A549 (cell line): ENCODE results near the gene APOOL. TPM values are rescaled to one million over a fixed set of nuclear protein-coding genes. Genes with fewer than 3 reads are reported as not detected.
A peak's percentile ranks its signal among the peaks of the same experiment; 100 is the strongest.

Source experiments
- ATAC-seq, 2 experiments: fragments of 200-7000 bp in 1 of 2; fragments of >200 bp in 1 of 2; cut with Nextera tagmentation in 1 of 2; cut with Tn5 transposase in 1 of 2; 3 replicates each; pipeline versions ENCODE4 v1.8.0 to v1.9.1; 2018 to 2020; ENCODE audit warnings: mild to moderate bottlenecking in 1 of 2, moderate library complexity in 1 of 2
- CTCF ChIA-PET: fragments of 300-600 bp; sonication (Branson Sonifier 250); formaldehyde crosslinking; extraction: SDS; loops from one replicate; lab custom pipeline; 2021; ENCODE audit warnings: antibody characterized with exemption, inconsistent platforms; lab: Yijun Ruan, JAX
- POLR2A ChIA-PET: fragments of 350-600 bp; formaldehyde crosslinking; extraction: SDS; loops from one replicate; lab custom pipeline; 2021; ENCODE audit warnings: antibody characterized with exemption, inconsistent platforms; lab: Yijun Ruan, JAX
- DNase-seq, 2 experiments: peaks; one replicate each; pipeline versions ENCODE4 v3.0.0 to v3.0.0-alpha.2; 2011 to 2016; ENCODE audit warnings: low read depth in 1 of 2, low spot score in 1 of 2
- FAIRE-seq: peaks from 2 replicates; lab custom pipeline; 2011; peaks lifted over from hg19 to GRCh38; lab: Jason Lieb, UNC
- H3K27ac ChIP-seq, 2 experiments: fragments of >200 bp; sonication (Bioruptor Twin); formaldehyde crosslinking; 3 replicates each; pipeline ENCODE4 v1.5.1; 2016 to 2017
- H3K4me1 ChIP-seq: fragments of >200 bp; sonication (Bioruptor Twin); formaldehyde crosslinking; 3 replicates; pipeline ENCODE4 v1.6.1; 2016
- H3K4me2 ChIP-seq: fragments of >200 bp; sonication (Bioruptor Twin); formaldehyde crosslinking; 3 replicates; pipeline ENCODE4 v1.6.1; 2016
- H3K4me3 ChIP-seq: fragments of >200 bp; sonication (Bioruptor Twin); formaldehyde crosslinking; 3 replicates; pipeline ENCODE4 v1.5.1; 2016
- H3K9me3 ChIP-seq: fragments of >200 bp; sonication (Bioruptor Twin); formaldehyde crosslinking; 3 replicates; pipeline ENCODE4 v1.6.1; 2016
- BCL3 ChIP-seq: fragments of >200 bp; sonication (Bioruptor Twin); formaldehyde crosslinking; IDR thresholded peaks from 3 replicates; pipeline ENCODE4 v1.6.1; 2016
- CTCF ChIP-seq: fragments of >200 bp; sonication (Bioruptor Twin); formaldehyde crosslinking; IDR thresholded peaks from 3 replicates; pipeline ENCODE4 v1.5.1; 2016
- EHF ChIP-seq: fragments of 250-450 bp; sonication (Bioruptor Pico); IDR thresholded peaks from 2 replicates; pipeline ENCODE4 v1.5.0; 2020; ENCODE audit warnings: mild to moderate bottlenecking
- ELK1 ChIP-seq: fragments of 150-350 bp; IDR thresholded peaks from 2 replicates; pipeline ENCODE4 v1.6.1; 2014; ENCODE audit warnings: low read depth, mild to moderate bottlenecking, low read length
- FOSB ChIP-seq: fragments of 250-450 bp; sonication (Bioruptor Pico); IDR thresholded peaks from 2 replicates; pipeline ENCODE4 v1.5.0; 2020; ENCODE audit warnings: mild to moderate bottlenecking, moderate library complexity
- HOXB13 ChIP-seq: fragments of 250-450 bp; sonication (Bioruptor Pico); IDR thresholded peaks from 2 replicates; pipeline ENCODE4 v1.5.0; 2020; ENCODE audit warnings: low read depth, mild to moderate bottlenecking, moderate library complexity
- HOXB5 ChIP-seq: fragments of 250-450 bp; sonication (Bioruptor Pico); IDR thresholded peaks from 2 replicates; pipeline ENCODE4 v1.5.0; 2020; ENCODE audit warnings: mild to moderate bottlenecking, moderate library complexity
- MAFK ChIP-seq: fragments of 450-650 bp; IDR thresholded peaks from 2 replicates; pipeline ENCODE4 v1.6.1; 2014; ENCODE audit not compliant: partially characterized antibody
- MAX ChIP-seq: IDR thresholded peaks from 2 replicates; pipeline ENCODE4 v1.6.1; 2012
- RAD21 ChIP-seq, 2 experiments: fragments of >200 bp in 1 of 2; sonication (Bioruptor Twin) in 1 of 2; formaldehyde crosslinking in 1 of 2; IDR thresholded peaks in 1 of 2; conservative IDR thresholded peaks in 1 of 2; 2 replicates in 1 of 2; 3 replicates in 1 of 2; pipeline ENCODE4 v1.6.1; 2012 to 2018; ENCODE audit warnings: inconsistent platforms in 1 of 2
- RNF2 ChIP-seq: fragments of 200-600 bp; sonication (generic); IDR thresholded peaks from 2 replicates; pipeline ENCODE4 v1.6.1; 2016; ENCODE audit warnings: low read depth, mild to moderate bottlenecking, antibody characterized with exemption, moderate library complexity, borderline replicate concordance
- SMC3 ChIP-seq: fragments of >200 bp; sonication (Bioruptor Twin); formaldehyde crosslinking; IDR thresholded peaks from 3 replicates; pipeline ENCODE4 v1.6.1; 2018; ENCODE audit warnings: inconsistent platforms
- WGBS: methylation state at CpG from one replicate; pipeline ENCODE4 v1.1.6; 2017; ENCODE audit errors: missing lambda C conversion rate; 5-methylcytosine and 5-hydroxymethylcytosine counted together
- polyA plus RNA-seq, 4 experiments: library from polyadenylated mRNA; depleted of rRNA in 3 of 4; stranded (reverse); fragments of >200 nt; fragmentation: RNase III in 1 of 4; extraction: RNeasy Plus Mini Kit Qiagen cat#74134 plus additional on column Dnase treatment in 1 of 4; gene quantifications; 2 replicates in 3 of 4; 3 replicates in 1 of 4; pipeline ENCODE4 v1.2.3, GENCODE V29; 2011 to 2017

The APOOL gene
- polyA plus RNA-seq, 2 of the 4 experiments (the other 2 are of a cell fraction), result 10.3 to 10.7 TPM

- ATAC-seq (peak; percentile 50 to 92; a peak in 4 of 6 replicates), FAIRE-seq (no peak), DNase-seq (peak; percentile 7 to 66)
- Histone ChIP-seq H3K4me1 (no peaks in the 10 kb centered on the region), H3K27ac (no peak overlapping the region), H3K4me2 (0 out of 3 replicates have a peak overlapping the region, but pooled peaks have one; percentile 14), H3K9me3 (no peaks in the 10 kb centered on the region), H3K4me3 (no peak overlapping the region)
- ChIA-PET CTCF (interaction anchor here (1.0 to 2.3 kb wide), 4 partner anchors 9 to 434 kb away, joined by 3 to 8 read pairs (median 5); no protein-coding TSS in a partner anchor), POLR2A (no interaction called here)
- TF ChIP-seq RAD21 (conservative IDR thresholded peaks at IDR 0.05 in 1 of 2, IDR thresholded peaks at IDR 0.05 in 1 of 2), result 0 out of 5 replicates have a peak, but pooled peaks of 1 of the 2 experiments have one; percentile 13
- no peak for TF ChIP-seq ELK1
- TF ChIP-seq FOSB, result no peak
- peak; percentile 27; the same call in 2 of the 3 replicates for TF ChIP-seq CTCF
- 17% methylated on average over 8 of the region's 8 CpGs for WGBS
Measured at GRCh38 chrX:85109235-85109634, 105.6 kb downstream of the APOOL start.

- H3K9me3 ChIP-seq, result no peaks in the 10 kb centered on the region
- TF ChIP-seq MAFK (no peak), HOXB13 (CRISPR knock-in tag) (no peak), SMC3 (peak; percentile 69), RNF2 (no peak), EHF (no peak), RAD21 (conservative IDR thresholded peaks at IDR 0.05 in 1 of 2, IDR thresholded peaks at IDR 0.05 in 1 of 2) (peak; percentile 63 to 69), MAX (no peak), CTCF (peak; percentile 65), BCL3 (no peak)
- ATAC-seq, result no peak
- no peaks in the 10 kb centered on the region for H3K4me1 ChIP-seq
- no peak overlapping the region for H3K4me2 ChIP-seq
- no peak overlapping the region for H3K4me3 ChIP-seq
- CTCF ChIA-PET, result interaction anchor here (1.0 to 2.3 kb wide), 4 partner anchors 9 to 428 kb away, joined by 3 to 6 read pairs (median 3); no protein-coding TSS in a partner anchor
- WGBS, result 32% methylated on average over 2 of the region's 2 CpGs
- FAIRE-seq, result no peak
- DNase-seq, result no peak
- no peak overlapping the region for H3K27ac ChIP-seq
- POLR2A ChIA-PET, result no interaction called here
Measured at GRCh38 chrX:85111347-85111746, 107.7 kb downstream of the APOOL start.

- Histone ChIP-seq H3K9me3 (no peaks in the 10 kb centered on the region), H3K4me3 (no peak overlapping the region), H3K27ac (no peak overlapping the region), H3K4me2 (no peak overlapping the region), H3K4me1 (no peaks in the 10 kb centered on the region)
- no peak for FAIRE-seq
- no peak for DNase-seq
- 55% methylated on average over 9 of the region's 9 CpGs for WGBS
- ChIA-PET CTCF (interaction anchor here (1.1 to 1.7 kb wide), 2 partner anchors 21 to 28 kb away, joined by 3 to 4 read pairs; no protein-coding TSS in a partner anchor), POLR2A (no interaction called here)
- no peak for TF ChIP-seq HOXB5 (CRISPR knock-in tag)
- ATAC-seq, result no peak
Measured at GRCh38 chrX:85112293-85112692, 108.6 kb downstream of the APOOL start.
